ENCODE results near the gene GABPB2.
A peak's percentile ranks its signal among the peaks of the same experiment; 100 is the strongest.

Gene GABPB2

GRCh38 chr1:151070474-151071276 lies at the start of gene GABPB2:
TSS of gene GABPB2 (plus strand) at chr1:151070761. CDS start at chr1:151088190, 17,429 bp downstream.
- DNase-seq (ENCODE audit: low spot score): peak; percentile 88

GRCh38 chr1:151024540-151025146 lies 45.9 kb upstream of the GABPB2 start:
- peak; percentile 39 for DNase-seq (ENCODE audit: low spot score)

GRCh38 chr1:151026460-151026859 lies 44.1 kb upstream of the GABPB2 start:
- no peak for DNase-seq (ENCODE audit: low spot score)

GRCh38 chr1:151032164-151032563 lies 38.4 kb upstream of the GABPB2 start:
- DNase-seq (ENCODE audit: low spot score): no peak

- no peak for DNase-seq (ENCODE audit: low spot score)
Observed at GRCh38 chr1:151035167-151035566, 35.4 kb upstream of the GABPB2 start.

GRCh38 chr1:151036356-151036755 lies 34.2 kb upstream of the GABPB2 start, which contains the start of gene BNIPL:
TSS of gene BNIPL (plus strand) at chr1:151036586. CDS start at chr1:151036726, 140 bp downstream.
- DNase-seq (ENCODE audit: low spot score): no peak

- no peak for DNase-seq (ENCODE audit: low spot score)
Observed at GRCh38 chr1:151037032-151037431, 33.5 kb upstream of the GABPB2 start.

GRCh38 chr1:151039521-151039920 lies 31.0 kb upstream of the GABPB2 start:
- no peak for DNase-seq (ENCODE audit: low spot score)

- no peak for DNase-seq (ENCODE audit: low spot score)
Observed at GRCh38 chr1:151043163-151043562, 27.4 kb upstream of the GABPB2 start.

GRCh38 chr1:151047591-151047924 lies 23.0 kb upstream of the GABPB2 start, which contains the start of gene C1orf56:
TSS of gene C1orf56 (plus strand) at chr1:151047751. CDS start at chr1:151047848, 97 bp downstream.
- no peak for DNase-seq (ENCODE audit: low spot score)

GRCh38 chr1:151047925-151048644 lies 22.5 kb upstream of the GABPB2 start:
- DNase-seq (ENCODE audit: low spot score): peak; percentile 71

- no peak for DNase-seq (ENCODE audit: low spot score)
Observed at GRCh38 chr1:151048645-151049032, 21.9 kb upstream of the GABPB2 start.

GRCh38 chr1:151049458-151049857 lies 21.1 kb upstream of the GABPB2 start:
- DNase-seq (ENCODE audit: low spot score): no peak

- no peak for DNase-seq (ENCODE audit: low spot score)
Observed at GRCh38 chr1:151050051-151050688, 20.4 kb upstream of the GABPB2 start.

- DNase-seq (ENCODE audit: low spot score): no peak
Observed at GRCh38 chr1:151051356-151052009, 19.1 kb upstream of the GABPB2 start.

GRCh38 chr1:151054971-151055547 lies 15.5 kb upstream of the GABPB2 start:
- no peak for DNase-seq (ENCODE audit: low spot score)

GRCh38 chr1:151055581-151055980 lies 15.0 kb upstream of the GABPB2 start:
- no peak for DNase-seq (ENCODE audit: low spot score)

- no peak for DNase-seq (ENCODE audit: low spot score)
Observed at GRCh38 chr1:151056149-151056548, 14.4 kb upstream of the GABPB2 start.

GRCh38 chr1:151058692-151059091 lies 11.9 kb upstream of the GABPB2 start:
- no peak for DNase-seq (ENCODE audit: low spot score)

- DNase-seq (ENCODE audit: low spot score): peak; percentile 79
Observed at GRCh38 chr1:151059109-151060006, 11.2 kb upstream of the GABPB2 start, which contains the start of gene CDC42SE1. TSS of gene CDC42SE1 (minus strand) at chr1:151059622. CDS start at chr1:151055730, 3,892 bp downstream.

Data from kidney capillary endothelial cell (primary cell).